Astrocyte of the spinal cord (primary cell): ENCODE results near the gene TEX9.
"Not testable (repeated sequence)": the region's sequence is repeated elsewhere in the genome, so short reads cannot be mapped to it uniquely, and the experiment has no call there.

Experiments used
- DNase-seq: peaks from one replicate; pipeline ENCODE4 v3.0.0; 2011; ENCODE audit warnings: low read depth, low spot score
- H3K4me3 ChIP-seq: 2 replicates; pipeline ENCODE4 v1.5.1; 2011; ENCODE audit warnings: low read depth, mild to moderate bottlenecking, low read length, moderate library complexity
- CTCF ChIP-seq: IDR thresholded peaks from 2 replicates; pipeline ENCODE4 v1.5.1; 2012; ENCODE audit warnings: low read depth, mild to moderate bottlenecking, low read length, inconsistent platforms
- in situ Hi-C: cut with HindIII; loops from 2 replicates; pipeline ENCODE4 v1.10.0; 2017; ENCODE audit warnings: low sequenced_read_pairs

Gene TEX9

DNA sequence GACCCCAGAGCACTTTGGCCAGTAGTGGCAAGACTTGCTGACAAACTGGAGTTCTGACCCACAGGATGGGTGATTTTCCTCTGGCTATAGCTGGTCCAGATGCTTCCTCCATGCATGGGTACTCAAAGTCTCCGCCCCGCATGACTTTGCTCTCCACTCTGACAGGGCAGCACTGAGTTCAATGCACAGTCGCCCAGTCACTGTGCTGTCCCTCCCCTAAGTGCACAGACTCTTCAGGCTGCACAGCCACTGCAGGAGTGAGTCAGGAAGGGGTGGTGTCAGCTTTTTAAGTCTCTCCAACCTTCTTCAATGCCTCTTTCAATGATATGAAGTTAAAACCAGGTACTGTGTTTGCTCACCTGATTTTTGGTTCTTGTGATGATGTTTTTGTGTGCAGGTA is 17.8 kb downstream of the TEX9 start:
- no peak for TF ChIP-seq CTCF
- no peak for DNase-seq
- in situ Hi-C loops: no loop called here
- H3K4me3 ChIP-seq: no peak overlapping the region

DNA sequence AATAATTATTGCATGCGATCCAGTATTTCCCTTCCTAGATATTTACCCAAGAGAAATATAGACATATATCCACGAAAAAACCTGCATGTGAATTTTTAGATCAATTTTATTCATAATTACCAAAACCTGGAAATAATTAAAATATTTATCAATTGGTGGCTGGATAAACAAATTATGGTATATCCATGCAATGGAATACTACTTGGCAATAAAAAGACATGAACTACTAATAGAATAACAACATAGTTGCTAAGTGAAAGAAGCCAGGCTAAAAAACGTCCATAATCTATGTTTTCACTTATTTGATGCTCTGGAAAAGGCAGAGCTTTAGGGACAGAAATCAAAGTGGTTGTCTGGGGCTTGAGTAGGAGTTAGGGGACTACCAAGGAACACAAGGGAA is 20.7 kb downstream of the TEX9 start:
- TF ChIP-seq CTCF: no peak
- DNase-seq: no peak
- in situ Hi-C loops: no loop called here
- H3K4me3 ChIP-seq: no peak overlapping the region

- no peak for TF ChIP-seq CTCF
- no peak for DNase-seq
Observed at GRCh38 chr15:56390739-56391267, 25.6 kb downstream of the TEX9 start.

GRCh38 chr15:56393277-56393676 is 28.1 kb downstream of the TEX9 start:
- no peak for TF ChIP-seq CTCF
- in situ Hi-C loops: no loop called here
- no peak for DNase-seq
- no peak overlapping the region for H3K4me3 ChIP-seq

More at GRCh38 chr15:56390739-56391267, 25.6 kb downstream of the TEX9 start:
- in situ Hi-C loops: no loop called here
- H3K4me3 ChIP-seq: no peak overlapping the region

- TF ChIP-seq CTCF: no peak
- no peak overlapping the region for H3K4me3 ChIP-seq
- DNase-seq: no peak
- in situ Hi-C loops: no loop called here
Observed at GRCh38 chr15:56394909-56395308, 29.7 kb downstream of the TEX9 start.

DNA sequence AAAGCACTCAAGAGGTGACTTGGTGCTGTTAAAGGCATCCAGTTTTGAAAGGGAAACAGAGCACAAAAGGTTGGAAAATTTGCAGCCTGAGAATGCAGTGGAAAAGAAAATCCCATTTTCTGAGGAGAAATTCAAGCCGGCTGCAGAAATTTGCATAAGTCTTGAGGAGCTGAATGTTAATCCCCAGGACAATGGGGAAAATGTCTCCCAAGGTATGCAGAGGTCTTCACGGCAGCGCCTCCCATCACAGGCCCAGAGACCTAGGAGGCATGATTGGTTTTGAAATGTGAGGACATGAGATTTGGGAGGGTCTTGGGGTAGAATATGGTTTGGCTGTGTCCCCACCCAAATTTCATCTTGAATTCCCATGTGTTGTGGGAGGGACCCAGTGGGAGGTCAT is 32.1 kb downstream of the TEX9 start:
- H3K4me3 ChIP-seq, DNase-seq, in situ Hi-C loops: not testable (repeated sequence)

DNA sequence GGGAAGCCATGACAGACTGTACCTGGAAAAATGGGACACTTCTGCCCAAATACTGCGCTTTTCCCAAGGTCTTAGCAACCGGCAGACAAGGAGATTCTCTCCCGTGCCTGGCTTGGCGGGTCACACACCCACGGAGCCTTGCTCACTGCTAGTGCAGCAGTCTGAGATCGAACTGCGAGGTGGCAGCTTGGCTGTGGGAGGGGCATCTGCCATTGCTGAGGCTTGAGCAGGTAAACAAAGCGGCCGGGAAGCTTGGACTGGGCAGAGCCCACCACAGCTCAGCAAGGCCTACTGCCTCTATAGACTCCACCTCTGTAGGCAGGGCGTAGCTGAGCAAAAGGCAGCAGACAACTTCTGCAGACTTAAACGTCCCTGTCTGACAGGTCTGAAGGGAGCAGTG is 34.0 kb downstream of the TEX9 start:
- DNase-seq, H3K4me3 ChIP-seq, in situ Hi-C loops: not testable (repeated sequence)

DNA sequence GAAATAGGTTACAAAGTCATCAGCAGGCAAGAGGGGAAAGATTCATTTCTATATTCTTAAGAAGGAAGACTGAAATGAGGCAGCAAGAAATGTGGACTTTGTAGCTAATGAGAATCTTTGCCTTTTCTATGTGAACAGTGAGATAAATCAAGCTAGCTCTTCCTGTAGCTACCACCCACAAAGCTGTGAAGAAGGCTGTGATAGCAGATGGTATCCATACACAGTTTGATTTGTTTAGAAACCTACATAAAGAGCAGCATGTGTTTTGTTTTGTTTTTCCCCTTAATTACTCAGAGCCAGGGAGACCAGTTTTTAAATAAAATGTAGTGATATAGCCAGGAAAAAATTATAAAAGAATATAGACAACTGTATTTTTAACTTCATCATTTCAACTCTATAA is 45.5 kb downstream of the TEX9 start:
- no peak for DNase-seq
- TF ChIP-seq CTCF: no peak
- in situ Hi-C loops: no loop called here
- no peak overlapping the region for H3K4me3 ChIP-seq
